GM12801 (cell line): ENCODE data around the gene TPRN.

Experiments used
- CTCF ChIP-seq: IDR thresholded peaks from one replicate; pipeline ENCODE4 v1.5.1; 2011; ENCODE audit warnings: control low read depth; ENCODE audit not compliant: insufficient read length; ENCODE audit errors: extremely low read depth

The TPRN gene

GRCh38 chr9:137242269-137243203 lies 42.0 kb upstream of the TPRN start:
- no peak for TF ChIP-seq CTCF

DNA sequence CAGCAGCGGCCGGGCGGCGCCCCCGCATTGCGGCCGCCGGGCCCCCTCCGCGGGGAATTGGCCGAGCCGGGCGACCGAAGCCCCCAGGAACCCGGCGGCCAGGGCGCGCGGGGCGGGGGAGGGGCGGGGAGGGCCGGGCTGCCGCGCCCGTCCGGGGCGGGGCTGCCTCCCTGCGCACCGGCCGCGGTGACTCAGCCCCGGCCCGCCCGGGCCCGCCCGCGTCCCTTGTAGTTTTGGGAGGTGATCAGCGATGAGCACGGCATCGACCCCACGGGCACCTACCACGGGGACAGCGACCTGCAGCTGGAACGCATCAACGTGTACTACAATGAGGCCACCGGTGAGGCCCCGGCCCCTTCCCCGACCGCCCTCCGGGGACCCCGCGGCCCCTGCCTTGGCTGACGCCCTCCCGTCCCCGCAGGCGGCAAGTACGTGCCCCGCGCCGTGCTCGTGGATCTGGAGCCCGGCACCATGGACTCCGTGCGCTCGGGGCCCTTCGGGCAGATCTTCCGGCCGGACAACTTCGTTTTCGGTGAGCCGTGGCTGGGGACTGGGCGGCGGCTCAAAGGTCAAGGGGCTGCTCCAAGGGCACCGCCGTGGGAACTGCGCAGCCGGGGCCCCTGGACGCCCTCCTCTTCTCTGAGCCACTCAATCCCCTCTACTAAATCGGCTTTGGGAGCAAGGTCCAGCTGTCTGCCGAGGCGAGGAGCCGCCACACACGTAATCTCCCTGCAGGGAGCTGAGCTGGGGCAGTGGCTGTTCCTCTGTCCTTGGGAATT lies 41.1 kb upstream of the TPRN start:
- TF ChIP-seq CTCF: no peak

GRCh38 chr9:137240841-137241489 lies 40.4 kb upstream of the TPRN start, which contains the start of gene TUBB4B:
TSS of gene TUBB4B (plus strand) at chr9:137241287. CDS start at chr9:137241361, 74 bp downstream.
- no peak for TF ChIP-seq CTCF

GRCh38 chr9:137240318-137240840 lies 39.8 kb upstream of the TPRN start:
- TF ChIP-seq CTCF: no peak

GRCh38 chr9:137237759-137238726 lies 37.5 kb upstream of the TPRN start:
- no peak for TF ChIP-seq CTCF

GRCh38 chr9:137236936-137237421 lies 36.4 kb upstream of the TPRN start:
- no peak for TF ChIP-seq CTCF
